HFF-Myc (cell line): ENCODE measurements around the gene DIP2C.
A peak's percentile ranks its signal among the peaks of the same experiment; 100 is the strongest.
"Not testable (repeated sequence)": the region's sequence is repeated elsewhere in the genome, so short reads cannot be mapped to it uniquely, and the experiment has no call there.

Experiments
- DNase-seq: peaks from one replicate; pipeline ENCODE4 v3.0.0-alpha.2; 2011; ENCODE audit warnings: low read depth; ENCODE audit errors: extremely low read depth
- H3K4me3 ChIP-seq: replicated peaks from 2 replicates; pipeline ENCODE4 v1.5.1; 2011; ENCODE audit warnings: low read depth, mild to moderate bottlenecking, control low read depth, low read length
- CTCF ChIP-seq: IDR thresholded peaks from 2 replicates; pipeline ENCODE4 v1.5.1; 2012; ENCODE audit warnings: mild to moderate bottlenecking, low read depth, low read length, control low read depth; ENCODE audit errors: missing control alignments

Gene DIP2C

DNA sequence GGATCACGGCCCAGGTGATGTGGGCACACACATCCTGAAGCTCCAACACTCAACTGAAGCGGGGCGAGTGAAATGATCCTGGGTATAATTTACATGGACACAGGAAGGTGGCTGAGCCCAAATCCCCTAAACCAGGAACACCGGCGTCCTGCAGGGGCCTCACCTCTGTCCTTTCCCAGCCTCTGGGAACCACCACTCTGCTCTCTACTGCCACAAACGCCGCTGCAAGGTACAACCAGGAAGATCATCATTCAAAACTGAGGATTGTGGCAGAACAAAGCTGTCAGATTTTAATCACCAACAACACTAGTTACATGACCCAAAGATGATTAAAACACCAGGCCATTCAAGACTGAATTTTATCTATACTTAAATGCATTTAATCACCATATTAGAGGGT is 104.0 kb downstream of the DIP2C start:
- TF ChIP-seq CTCF: no peak
- no peak for DNase-seq

GRCh38 chr10:584497-585290 is 104.8 kb downstream of the DIP2C start:
- not testable (repeated sequence) for DNase-seq, H3K4me3 ChIP-seq

More for the DNA sequence above, 104.0 kb downstream of the DIP2C start:
- H3K4me3 ChIP-seq: no peak overlapping the region

- no peak overlapping the region for H3K4me3 ChIP-seq
- TF ChIP-seq CTCF: no peak
- no peak for DNase-seq
Observed at GRCh38 chr10:583433-583832, 106.0 kb downstream of the DIP2C start.

DNA sequence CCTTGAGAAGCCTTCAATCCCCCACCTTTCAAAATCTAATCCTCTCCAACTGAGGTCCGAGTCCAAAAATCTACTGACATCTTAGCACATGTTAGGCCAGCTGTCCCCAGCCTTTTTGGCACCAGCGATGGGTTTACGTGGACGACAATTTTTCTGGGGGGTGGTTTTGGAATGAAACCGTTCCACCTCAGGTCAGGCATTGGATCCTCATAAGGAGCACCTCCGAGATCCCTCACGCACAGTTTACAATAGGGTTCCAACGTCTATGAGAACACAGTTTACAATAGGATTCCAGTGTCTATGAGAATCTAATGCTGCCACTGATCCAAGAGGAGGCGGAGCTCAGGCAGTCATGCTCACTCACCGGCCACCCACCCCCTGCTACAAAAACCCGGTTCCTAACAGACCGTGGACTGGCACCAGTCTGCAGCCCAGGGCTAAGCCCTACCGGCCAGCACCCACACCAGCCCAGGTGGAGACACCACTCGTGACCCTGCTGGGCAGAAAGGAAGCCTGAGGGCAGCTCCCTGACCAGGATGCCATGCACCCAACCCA is 107.6 kb downstream of the DIP2C start:
- no peak for TF ChIP-seq CTCF
- DNase-seq: no peak

DNA sequence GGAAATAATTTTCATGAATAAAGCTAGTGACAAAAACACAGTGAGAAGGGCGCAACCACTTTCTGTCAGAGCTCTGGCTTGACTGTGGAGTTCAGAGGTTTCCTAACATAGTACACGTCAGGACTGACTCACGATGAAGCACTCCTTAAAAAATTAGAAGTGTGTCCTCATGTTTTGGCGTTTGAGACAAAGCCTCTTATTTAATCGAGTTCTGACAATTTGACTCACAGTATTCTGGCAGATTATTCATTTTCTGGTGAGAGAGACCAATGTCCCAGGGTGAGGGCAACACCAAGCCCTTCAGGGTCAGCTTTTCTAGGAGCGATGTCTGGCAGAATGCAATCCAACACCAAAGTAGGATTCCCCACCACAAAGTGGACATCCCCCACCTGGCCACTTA is 108.7 kb downstream of the DIP2C start:
- H3K4me3 ChIP-seq: no peak overlapping the region
- DNase-seq: peak; percentile 14
- TF ChIP-seq CTCF: no peak

More for the DNA sequence above, 107.6 kb downstream of the DIP2C start:
- H3K4me3 ChIP-seq: no peak overlapping the region

GRCh38 chr10:576130-576465 is 113.4 kb downstream of the DIP2C start:
- no peak for DNase-seq
- H3K4me3 ChIP-seq: no peak overlapping the region
- no peak for TF ChIP-seq CTCF

- no peak for TF ChIP-seq CTCF
- no peak overlapping the region for H3K4me3 ChIP-seq
- DNase-seq: no peak
Observed at GRCh38 chr10:575402-576129, 113.9 kb downstream of the DIP2C start.
